Measurements from ENCODE around the gene RXRA.

DNA sequence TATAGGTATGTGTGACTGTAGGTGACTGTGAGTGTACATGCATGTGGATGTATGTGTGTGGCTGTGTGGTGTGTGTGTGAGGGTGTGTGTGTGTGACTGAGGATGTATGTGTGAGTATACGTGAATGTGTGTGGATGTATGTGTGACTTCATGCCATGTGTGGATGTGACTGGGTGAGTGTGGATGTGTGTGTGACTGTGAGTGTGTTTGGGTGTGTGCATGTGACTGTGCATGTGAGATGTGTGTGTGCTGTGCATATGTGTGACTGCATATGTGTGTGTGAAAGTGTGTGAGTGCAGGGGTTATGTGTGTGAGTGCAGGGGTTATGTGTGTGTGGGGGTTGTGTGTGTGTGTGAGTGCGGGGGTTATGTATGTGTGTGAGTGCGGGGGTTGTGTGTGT is 42.3 kb downstream of the RXRA start:
- no peak for TF ChIP-seq CTCF (conservative IDR thresholded peaks at IDR 0.05; ENCODE audit: low read depth, low read length)
- no peak for TF ChIP-seq MXI1 (IDR thresholded peaks at IDR 0.05; ENCODE audit: borderline replicate concordance, low read depth, low read length)
- no peak for TF ChIP-seq RAD21 (IDR thresholded peaks at IDR 0.05; ENCODE audit: low read length)
- no peak for TF ChIP-seq BHLHE40 (IDR thresholded peaks at IDR 0.05; ENCODE audit: low read depth, low read length)
- no peak for TF ChIP-seq ELK1 (IDR thresholded peaks at IDR 0.05; ENCODE audit: borderline replicate concordance, low read depth, low read length)
- no peak for TF ChIP-seq MAZ (IDR thresholded peaks at IDR 0.05; ENCODE audit: borderline replicate concordance, low read depth, low read length)
- TF ChIP-seq POLR2A (IDR thresholded peaks at IDR 0.05; ENCODE audit: low read depth, low read length) = no peak
- TF ChIP-seq CEBPB (IDR thresholded peaks at IDR 0.05; ENCODE audit: low read depth, low read length) = no peak
- no peak for TF ChIP-seq SMC3 (IDR thresholded peaks at IDR 0.05; ENCODE audit: low read depth, low read length)
- TF ChIP-seq RCOR1 (IDR thresholded peaks at IDR 0.05; ENCODE audit: insufficient replicate concordance, low read length) = no peak
- no peak for TF ChIP-seq NFE2L2 (IDR thresholded peaks at IDR 0.05; ENCODE audit: low read depth, low read length)
- TF ChIP-seq, protein P1, sequence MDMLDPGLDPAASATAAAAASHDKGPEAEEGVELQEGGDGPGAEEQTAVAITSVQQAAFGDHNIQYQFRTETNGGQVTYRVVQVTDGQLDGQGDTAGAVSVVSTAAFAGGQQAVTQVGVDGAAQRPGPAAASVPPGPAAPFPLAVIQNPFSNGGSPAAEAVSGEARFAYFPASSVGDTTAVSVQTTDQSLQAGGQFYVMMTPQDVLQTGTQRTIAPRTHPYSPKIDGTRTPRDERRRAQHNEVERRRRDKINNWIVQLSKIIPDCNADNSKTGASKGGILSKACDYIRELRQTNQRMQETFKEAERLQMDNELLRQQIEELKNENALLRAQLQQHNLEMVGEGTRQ (IDR thresholded peaks at IDR 0.05; ENCODE audit: low read depth, low read length) = no peak
- no peak for TF ChIP-seq CHD1 (IDR thresholded peaks at IDR 0.05; ENCODE audit: low read depth, low read length)
- no peak for TF ChIP-seq FOS (IDR thresholded peaks at IDR 0.05; ENCODE audit: low read depth, low read length)
